GM12892 (cell line): ENCODE data around the gene SLC7A6OS.

Source experiments
- DNase-seq: peaks from one replicate; pipeline ENCODE4 v3.0.0; 2011; ENCODE audit not compliant: insufficient read length
- FAIRE-seq: peaks from 2 replicates; lab custom pipeline; 2011; peaks lifted over from hg19 to GRCh38; lab: Jason Lieb, UNC
- POLR2A ChIP-seq: IDR thresholded peaks from 2 replicates; pipeline ENCODE4 v1.6.1; 2011; ENCODE audit warnings: low read depth, low read length, control low read depth
- POLR2AphosphoS5 ChIP-seq: IDR thresholded peaks from 2 replicates; pipeline ENCODE4 v1.6.1; 2011; ENCODE audit warnings: low read depth, low read length, control low read depth
- TAF1 ChIP-seq: IDR thresholded peaks from 2 replicates; pipeline ENCODE4 v1.6.1; 2011; ENCODE audit warnings: low read depth, mild to moderate bottlenecking, control low read depth, low read length, borderline replicate concordance

SLC7A6OS gene

GRCh38 chr16:68351991-68352431, 41.3 kb upstream of the SLC7A6OS start:
- DNase-seq: no peak
- TF ChIP-seq POLR2A: no peak
- TF ChIP-seq TAF1: no peak
- TF ChIP-seq POLR2AphosphoS5: no peak
- FAIRE-seq: no peak

- no peak for FAIRE-seq
- TF ChIP-seq POLR2AphosphoS5: no peak
- no peak for TF ChIP-seq TAF1
- no peak for TF ChIP-seq POLR2A
- no peak for DNase-seq
Measured at GRCh38 chr16:68351463-68351862, 40.7 kb upstream of the SLC7A6OS start.

DNA sequence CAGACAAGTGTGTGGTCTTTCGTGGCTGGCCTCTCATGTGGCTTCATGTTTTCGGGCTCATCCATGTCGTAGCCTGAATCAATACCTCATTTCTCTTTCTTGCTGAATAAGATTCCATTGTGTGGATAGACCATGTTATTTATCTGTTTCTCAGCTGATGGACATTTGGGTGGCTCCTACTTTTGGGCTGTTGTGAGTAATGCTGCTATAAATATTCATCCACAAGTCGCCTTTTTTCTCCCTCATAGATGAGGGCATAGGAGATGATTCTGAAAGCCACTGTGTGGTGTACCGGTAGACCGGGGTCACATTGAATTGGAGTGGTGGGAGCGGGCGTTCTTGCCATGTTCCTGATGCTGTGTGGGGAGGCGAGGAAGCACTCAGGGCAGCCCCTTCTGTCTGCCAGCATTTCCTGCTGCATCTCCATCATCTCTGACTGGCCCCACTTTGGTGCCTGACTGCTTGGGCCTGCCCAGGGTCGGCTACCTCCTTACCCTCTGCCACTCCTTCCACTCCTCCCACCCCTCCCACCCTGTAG, 40.1 kb upstream of the SLC7A6OS start:
- TF ChIP-seq POLR2AphosphoS5: no peak
- TF ChIP-seq POLR2A: no peak
- TF ChIP-seq TAF1: no peak
- DNase-seq (no peak), FAIRE-seq (no peak)

GRCh38 chr16:68349838-68350410, 39.2 kb upstream of the SLC7A6OS start:
- DNase-seq (no peak), FAIRE-seq (no peak)
- TF ChIP-seq TAF1: no peak
- TF ChIP-seq POLR2AphosphoS5: no peak
- no peak for TF ChIP-seq POLR2A

GRCh38 chr16:68348639-68349445, 38.1 kb upstream of the SLC7A6OS start:
- FAIRE-seq (no peak), DNase-seq (no peak)
- no peak for TF ChIP-seq POLR2A
- no peak for TF ChIP-seq POLR2AphosphoS5
- TF ChIP-seq TAF1: no peak

DNA sequence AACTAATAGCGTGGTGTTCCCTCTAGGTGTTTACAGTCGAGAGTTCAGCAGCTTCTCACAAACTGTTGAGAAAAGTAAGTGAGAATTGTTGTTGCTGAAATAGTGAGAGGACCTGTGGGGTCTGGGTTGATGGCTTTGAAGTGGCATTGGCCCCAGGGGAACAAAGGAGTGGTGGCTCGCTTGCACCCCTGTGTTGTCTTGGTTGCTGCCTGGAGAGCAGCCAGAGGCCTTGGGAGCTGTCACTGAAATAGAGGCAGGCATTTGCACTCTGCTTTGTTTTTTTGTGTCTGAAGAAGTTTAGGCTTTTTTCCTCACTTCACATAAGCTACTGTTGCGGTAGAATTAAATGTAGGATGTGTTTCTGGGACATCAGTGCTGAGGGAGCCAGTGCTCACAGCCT, 36.9 kb upstream of the SLC7A6OS start:
- DNase-seq: no peak
- FAIRE-seq: no peak
- TF ChIP-seq POLR2AphosphoS5 (no peak), POLR2A (no peak), TAF1 (no peak)

- no peak for TF ChIP-seq POLR2A
- no peak for TF ChIP-seq POLR2AphosphoS5
- TF ChIP-seq TAF1: no peak
- no peak for DNase-seq
- no peak for FAIRE-seq
Measured at GRCh38 chr16:68346892-68347480, 36.2 kb upstream of the SLC7A6OS start.

- TF ChIP-seq POLR2AphosphoS5 (no peak), TAF1 (no peak), POLR2A (no peak)
- DNase-seq: no peak
- FAIRE-seq: no peak
Measured at GRCh38 chr16:68345958-68346635, 35.4 kb upstream of the SLC7A6OS start.

GRCh38 chr16:68345351-68345810, 34.6 kb upstream of the SLC7A6OS start:
- DNase-seq (no peak), FAIRE-seq (no peak)
- TF ChIP-seq TAF1 (no peak), POLR2AphosphoS5 (no peak), POLR2A (no peak)

GRCh38 chr16:68344252-68344651, 33.5 kb upstream of the SLC7A6OS start:
- TF ChIP-seq POLR2AphosphoS5: no peak
- no peak for TF ChIP-seq POLR2A
- no peak for TF ChIP-seq TAF1
- DNase-seq (no peak), FAIRE-seq (no peak)

DNA sequence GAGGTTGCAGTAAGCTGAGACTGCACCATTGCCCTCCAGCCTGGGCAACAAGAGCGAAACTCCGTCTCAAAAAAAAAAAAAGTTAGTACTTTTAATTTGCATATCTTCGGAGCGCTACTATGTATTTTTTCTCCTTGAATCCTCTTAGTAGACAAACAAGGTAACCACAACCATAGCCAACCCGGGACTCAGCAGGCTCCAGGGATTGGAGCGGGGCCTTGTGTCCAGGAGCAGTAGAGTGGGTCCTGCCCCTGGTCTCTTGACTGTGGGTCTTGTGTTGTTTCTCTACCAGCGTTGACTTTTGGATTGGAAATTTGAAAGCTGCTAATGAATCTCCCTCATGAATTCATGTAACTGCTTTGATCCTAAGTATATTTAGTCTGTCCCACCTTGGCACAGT, 32.4 kb upstream of the SLC7A6OS start:
- FAIRE-seq (no peak), DNase-seq (no peak)
- TF ChIP-seq TAF1 (no peak), POLR2A (no peak), POLR2AphosphoS5 (no peak)
